ENCODE results near the gene XRCC1. TPM values are rescaled to one million over a fixed set of nuclear protein-coding genes. Genes with fewer than 3 reads are reported as not detected.
"Not testable (repeated sequence)": the region's sequence is repeated elsewhere in the genome, so short reads cannot be mapped to it uniquely, and the experiment has no call there.

The XRCC1 gene
- total RNA-seq, 6 experiments from 2014 or later: 16.2 to 29.8 (median 27.1) TPM

- Mint-ChIP-seq H3K4me3 (peak overlapping the region; percentile 87), H3K27me3 (ENCODE audit: insufficient read depth) (peaks cover 4% of the 10 kb centered on the region), H3K36me3 (ENCODE audit: low read depth) (peaks cover 4% of the 10 kb centered on the region; the same call in 1 of the 2 replicates), H3K9me3 (no peaks in the 10 kb centered on the region), H3K4me1 (ENCODE audit: low read depth) (peaks cover 40% of the 10 kb centered on the region), H3K27ac (peak overlapping the region; percentile 93)
- DNase-seq: no peak
- no peak for TF ChIP-seq CTCF (IDR thresholded peaks at IDR 0.05)
Observed at GRCh38 chr19:43524922-43525835, 50.1 kb downstream of the XRCC1 start.

GRCh38 chr19:43523696-43524095 lies 51.6 kb downstream of the XRCC1 start:
- not testable (repeated sequence) for H3K9me3 Mint-ChIP-seq; H3K4me3 Mint-ChIP-seq; DNase-seq; H3K27ac Mint-ChIP-seq; H3K36me3 Mint-ChIP-seq (ENCODE audit: low read depth); H3K27me3 Mint-ChIP-seq (ENCODE audit: insufficient read depth)
- H3K4me1 Mint-ChIP-seq (ENCODE audit: low read depth): peaks cover 40% of the 10 kb centered on the region

- peaks cover 35% of the 10 kb centered on the region for H3K4me1 Mint-ChIP-seq (ENCODE audit: low read depth)
- peaks cover 9% of the 10 kb centered on the region; the same call in 1 of the 2 replicates for H3K36me3 Mint-ChIP-seq (ENCODE audit: low read depth)
- no peak for DNase-seq
- H3K27me3 Mint-ChIP-seq (ENCODE audit: insufficient read depth): peaks cover 1% of the 10 kb centered on the region
- no peak overlapping the region for H3K4me3 Mint-ChIP-seq
- H3K27ac Mint-ChIP-seq: no peak overlapping the region
- H3K9me3 Mint-ChIP-seq: no peaks in the 10 kb centered on the region
- TF ChIP-seq CTCF (IDR thresholded peaks at IDR 0.05): no peak
Observed at GRCh38 chr19:43522929-43523328, 52.4 kb downstream of the XRCC1 start.

GRCh38 chr19:43519436-43520088 lies 55.8 kb downstream of the XRCC1 start:
- DNase-seq: peak; percentile 94
- H3K4me3 Mint-ChIP-seq: peak overlapping the region; percentile 27
- H3K9me3 Mint-ChIP-seq: no peaks in the 10 kb centered on the region

GRCh38 chr19:43518051-43518450 lies 57.3 kb downstream of the XRCC1 start:
- no peak for TF ChIP-seq CTCF (IDR thresholded peaks at IDR 0.05)
- Mint-ChIP-seq H3K4me3 (no peak overlapping the region), H3K27me3 (ENCODE audit: insufficient read depth) (no peaks in the 10 kb centered on the region; the same call in 1 of the 2 replicates), H3K27ac (peak overlapping the region; percentile 68; the same call in 1 of the 2 replicates), H3K9me3 (no peaks in the 10 kb centered on the region), H3K36me3 (ENCODE audit: low read depth) (peaks cover 8% of the 10 kb centered on the region; the same call in 1 of the 2 replicates), H3K4me1 (ENCODE audit: low read depth) (peaks cover 14% of the 10 kb centered on the region)
- no peak for DNase-seq

More at GRCh38 chr19:43519436-43520088, 55.8 kb downstream of the XRCC1 start:
- H3K4me1 Mint-ChIP-seq (ENCODE audit: low read depth): peaks cover 20% of the 10 kb centered on the region
- no peaks in the 10 kb centered on the region; the same call in 1 of the 2 replicates for H3K27me3 Mint-ChIP-seq (ENCODE audit: insufficient read depth)
- H3K36me3 Mint-ChIP-seq (ENCODE audit: low read depth): peaks cover 9% of the 10 kb centered on the region; the same call in 1 of the 2 replicates
- H3K27ac Mint-ChIP-seq: peak overlapping the region; percentile 76
- TF ChIP-seq CTCF (IDR thresholded peaks at IDR 0.05): peak; percentile 98

GRCh38 chr19:43512399-43512798 lies 62.9 kb downstream of the XRCC1 start:
- not testable (repeated sequence) for DNase-seq; H3K27me3 Mint-ChIP-seq (ENCODE audit: insufficient read depth); H3K9me3 Mint-ChIP-seq; H3K4me3 Mint-ChIP-seq; H3K27ac Mint-ChIP-seq; H3K4me1 Mint-ChIP-seq (ENCODE audit: low read depth)
- peaks cover 25% of the 10 kb centered on the region for H3K36me3 Mint-ChIP-seq (ENCODE audit: low read depth)
